VCaP (cell line): Measurements from ENCODE around the gene PRIM2.
"Not testable (repeated sequence)": the region's sequence is repeated elsewhere in the genome, so short reads cannot be mapped to it uniquely, and the experiment has no call there.

Experiments
- H3K27ac ChIP-seq: fragments of 450-650 bp; 2 replicates; pipeline ENCODE4 v1.5.1; 2017
- TF ChIP-seq, protein P1 (sequence below): fragments of 450-650 bp; conservative IDR thresholded peaks from 2 replicates; pipeline ENCODE4 v1.5.1; 2017; ENCODE audit warnings: mild to moderate bottlenecking, moderate library complexity

The PRIM2 gene

DNA sequence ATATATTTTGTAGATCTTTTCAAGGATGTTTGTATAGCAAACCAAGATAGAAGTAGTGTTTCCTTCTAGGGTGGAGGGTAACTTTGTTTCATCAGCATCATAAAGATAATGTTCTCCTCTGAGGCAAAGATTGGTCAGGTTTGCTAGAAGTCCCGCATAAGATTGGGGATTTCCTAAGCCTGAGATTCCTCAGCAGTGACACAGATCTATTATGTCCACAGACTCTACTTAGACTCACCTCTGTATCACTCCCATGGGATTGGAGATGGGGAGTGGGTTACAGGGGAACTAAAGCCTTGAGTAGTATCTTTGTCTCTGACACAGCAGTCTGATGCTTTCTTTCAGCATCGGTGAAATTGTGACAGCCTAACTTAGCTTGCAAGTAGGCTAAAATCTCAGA is 341.1 kb downstream of the PRIM2 start:
- H3K27ac ChIP-seq: not testable (repeated sequence)

DNA sequence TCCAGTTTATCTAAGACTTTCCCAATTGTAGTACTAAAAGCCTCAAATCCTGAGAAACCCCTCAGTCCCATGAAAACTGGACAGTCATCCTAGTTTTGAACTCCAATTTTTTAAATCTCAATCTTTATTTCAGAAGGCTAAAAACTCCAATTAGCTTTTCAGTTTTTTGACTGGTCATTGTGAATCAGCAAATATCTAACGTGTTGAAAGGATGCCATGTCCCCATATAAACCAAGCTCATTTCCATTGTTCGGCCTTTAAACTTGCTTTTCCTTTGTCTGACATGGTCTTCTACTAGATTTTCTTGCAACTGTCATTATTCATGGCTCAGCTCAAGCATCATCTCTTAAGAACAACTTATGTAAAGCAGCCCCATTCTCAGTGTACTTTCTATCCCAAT is 342.4 kb downstream of the PRIM2 start:
- not testable (repeated sequence) for H3K27ac ChIP-seq

DNA sequence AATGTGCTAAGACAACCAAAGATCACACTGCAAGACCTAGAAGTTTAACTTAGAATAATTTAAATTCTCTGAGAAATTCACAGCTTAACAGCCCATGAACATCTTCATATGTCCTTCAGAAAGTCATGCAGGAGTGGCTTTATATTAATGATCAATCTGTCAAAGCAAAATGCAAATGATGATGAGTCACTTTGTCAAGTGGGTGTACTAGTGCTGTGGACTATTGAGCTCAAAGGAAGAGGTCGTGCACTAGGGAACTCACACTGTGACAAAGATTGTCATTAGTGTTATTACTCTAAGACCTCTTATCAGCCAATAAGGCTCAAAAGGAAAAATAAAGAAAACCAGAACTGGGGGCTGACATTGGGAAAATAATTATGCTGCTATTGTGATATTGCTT is 343.5 kb downstream of the PRIM2 start:
- not testable (repeated sequence) for H3K27ac ChIP-seq

DNA sequence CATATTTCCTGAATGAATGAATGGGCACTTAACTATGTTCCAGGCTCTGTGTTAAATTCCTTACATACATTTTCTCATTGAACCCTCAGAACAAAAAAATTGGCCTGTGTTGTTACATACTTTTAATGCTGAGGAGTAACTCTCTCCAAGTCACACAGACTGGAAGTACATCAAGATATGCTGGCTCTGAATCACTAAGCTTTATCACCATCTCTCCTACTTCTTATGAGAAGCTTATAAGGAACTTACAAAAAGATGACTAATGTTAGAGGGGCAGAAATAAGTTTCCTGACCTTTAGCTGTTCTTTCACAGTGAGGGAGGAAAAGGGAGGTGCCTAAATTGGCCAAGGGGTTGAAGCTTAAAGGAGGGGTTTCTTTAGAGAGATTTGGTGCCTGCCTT is 350.7 kb downstream of the PRIM2 start:
- not testable (repeated sequence) for H3K27ac ChIP-seq

DNA sequence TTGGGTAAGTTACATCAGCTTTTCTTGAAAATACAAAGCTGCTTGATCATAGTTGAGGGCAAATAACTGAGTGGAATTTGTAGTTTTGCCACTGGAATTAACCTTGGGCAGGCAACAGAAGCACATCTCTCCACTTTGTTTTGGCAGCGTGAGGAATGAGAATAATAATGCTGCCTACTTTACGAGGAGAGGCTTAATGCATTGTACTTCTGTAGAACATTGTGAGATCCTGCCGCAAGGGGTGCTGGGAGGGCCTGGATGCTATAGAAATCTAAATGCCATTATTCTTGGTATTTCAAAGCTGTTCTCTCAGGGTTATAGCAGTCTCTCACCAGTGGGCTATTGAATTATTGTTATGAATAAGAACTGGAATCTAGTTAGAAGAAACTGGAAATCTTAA is 353.8 kb downstream of the PRIM2 start:
- H3K27ac ChIP-seq: not testable (repeated sequence)

DNA sequence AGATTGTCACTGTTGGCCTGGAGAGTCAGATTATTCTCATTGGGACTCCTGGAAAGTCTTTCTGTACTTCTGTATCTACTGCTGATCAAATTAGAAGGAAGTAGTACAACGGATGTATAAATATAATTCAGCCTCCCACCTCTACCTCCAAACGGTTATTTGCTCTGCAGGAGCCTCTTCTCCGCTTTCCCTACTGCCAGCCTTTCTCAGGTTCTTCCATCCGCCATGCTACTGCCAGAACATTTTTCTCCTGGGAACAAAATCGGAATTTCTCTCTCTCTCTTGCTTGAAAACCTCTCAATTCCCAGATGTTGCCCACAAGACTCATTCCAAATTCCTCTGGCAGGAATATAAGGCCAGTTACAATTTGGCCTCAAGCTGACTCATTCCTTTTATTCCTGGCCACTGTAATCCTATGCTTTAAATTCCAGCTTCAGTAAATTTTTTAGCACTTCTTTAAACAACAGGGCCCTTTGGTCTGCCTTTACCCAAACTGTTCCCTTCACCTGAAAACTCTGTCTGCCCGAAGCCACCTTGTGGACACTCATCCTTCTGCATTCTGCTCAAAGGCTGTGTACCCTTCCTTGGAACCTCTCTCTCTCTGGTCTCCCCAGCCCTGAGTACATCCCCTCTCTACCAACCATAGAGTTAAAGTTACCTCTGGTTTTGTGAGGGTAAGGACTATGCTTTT is 354.7 kb downstream of the PRIM2 start:
- TF ChIP-seq, protein P1, sequence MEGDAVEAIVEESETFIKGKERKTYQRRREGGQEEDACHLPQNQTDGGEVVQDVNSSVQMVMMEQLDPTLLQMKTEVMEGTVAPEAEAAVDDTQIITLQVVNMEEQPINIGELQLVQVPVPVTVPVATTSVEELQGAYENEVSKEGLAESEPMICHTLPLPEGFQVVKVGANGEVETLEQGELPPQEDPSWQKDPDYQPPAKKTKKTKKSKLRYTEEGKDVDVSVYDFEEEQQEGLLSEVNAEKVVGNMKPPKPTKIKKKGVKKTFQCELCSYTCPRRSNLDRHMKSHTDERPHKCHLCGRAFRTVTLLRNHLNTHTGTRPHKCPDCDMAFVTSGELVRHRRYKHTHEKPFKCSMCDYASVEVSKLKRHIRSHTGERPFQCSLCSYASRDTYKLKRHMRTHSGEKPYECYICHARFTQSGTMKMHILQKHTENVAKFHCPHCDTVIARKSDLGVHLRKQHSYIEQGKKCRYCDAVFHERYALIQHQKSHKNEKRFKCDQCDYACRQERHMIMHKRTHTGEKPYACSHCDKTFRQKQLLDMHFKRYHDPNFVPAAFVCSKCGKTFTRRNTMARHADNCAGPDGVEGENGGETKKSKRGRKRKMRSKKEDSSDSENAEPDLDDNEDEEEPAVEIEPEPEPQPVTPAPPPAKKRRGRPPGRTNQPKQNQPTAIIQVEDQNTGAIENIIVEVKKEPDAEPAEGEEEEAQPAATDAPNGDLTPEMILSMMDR: 0 out of 2 replicates have a peak, but pooled peaks have one; percentile 17
- H3K27ac ChIP-seq: not testable (repeated sequence)

DNA sequence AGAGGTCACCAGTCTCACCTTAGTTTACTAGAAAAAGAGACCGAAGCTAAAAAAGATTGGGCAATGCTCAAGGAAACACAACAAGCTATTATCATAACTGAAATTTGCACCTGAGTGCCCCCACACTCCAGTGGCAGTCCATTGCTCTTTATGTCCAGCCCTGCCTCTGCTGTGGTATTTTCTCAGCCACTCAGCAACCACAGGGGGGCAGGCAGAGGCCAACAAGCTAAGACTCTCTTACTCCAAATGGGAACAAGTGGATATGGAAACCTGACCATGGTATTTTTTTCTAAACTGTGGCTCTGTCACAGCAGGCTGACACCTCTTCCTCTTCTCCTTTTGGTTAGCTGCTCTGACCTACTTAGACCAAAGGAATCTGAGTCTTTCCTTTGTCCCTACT is 355.9 kb downstream of the PRIM2 start:
- not testable (repeated sequence) for H3K27ac ChIP-seq

DNA sequence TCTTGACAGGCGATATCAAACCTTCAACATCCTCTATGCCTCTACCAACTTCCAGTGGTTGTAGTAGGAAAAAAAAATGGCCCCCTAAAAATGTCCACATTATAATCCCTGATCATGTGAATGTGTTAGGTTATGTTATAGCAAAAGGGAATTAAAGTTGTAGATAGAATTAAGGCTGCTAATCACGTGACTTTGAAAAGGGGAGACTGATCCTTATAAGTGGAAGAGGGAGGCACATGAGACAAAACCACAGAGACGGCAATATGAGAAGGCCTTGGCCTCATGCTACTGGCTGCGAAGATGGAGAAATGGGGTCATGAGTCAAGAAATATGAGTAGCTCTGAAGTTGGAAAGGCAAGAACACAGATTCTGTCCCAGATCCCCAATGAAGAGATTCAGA is 358.0 kb downstream of the PRIM2 start:
- not testable (repeated sequence) for H3K27ac ChIP-seq

DNA sequence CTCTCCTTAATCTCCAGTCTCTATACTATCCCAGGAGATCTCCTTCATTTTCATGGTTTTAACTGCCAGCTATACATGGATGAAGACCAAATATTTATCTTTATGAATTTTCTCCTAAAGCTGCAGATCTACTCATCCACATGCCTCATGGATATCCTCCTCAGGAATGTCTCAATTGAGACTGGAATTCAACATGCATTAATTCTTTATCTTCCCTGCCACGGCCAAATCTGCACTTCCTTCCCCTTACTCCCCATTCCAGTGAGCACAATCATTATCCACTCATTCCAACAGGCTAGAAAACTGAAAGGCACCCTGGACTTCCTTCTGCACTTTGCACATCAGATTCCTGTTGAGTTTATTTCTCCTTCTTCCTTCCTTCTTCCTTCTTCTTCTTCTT is 379.0 kb downstream of the PRIM2 start:
- H3K27ac ChIP-seq: not testable (repeated sequence)
